ENCODE results near the gene PCCA.

Gene PCCA

GRCh38 chr13:100340865-100341264, 252.0 kb downstream of the PCCA start:
- intact Hi-C loops (cut with DNase I; ENCODE audit: low total_unique reads): no loop called here

DNA sequence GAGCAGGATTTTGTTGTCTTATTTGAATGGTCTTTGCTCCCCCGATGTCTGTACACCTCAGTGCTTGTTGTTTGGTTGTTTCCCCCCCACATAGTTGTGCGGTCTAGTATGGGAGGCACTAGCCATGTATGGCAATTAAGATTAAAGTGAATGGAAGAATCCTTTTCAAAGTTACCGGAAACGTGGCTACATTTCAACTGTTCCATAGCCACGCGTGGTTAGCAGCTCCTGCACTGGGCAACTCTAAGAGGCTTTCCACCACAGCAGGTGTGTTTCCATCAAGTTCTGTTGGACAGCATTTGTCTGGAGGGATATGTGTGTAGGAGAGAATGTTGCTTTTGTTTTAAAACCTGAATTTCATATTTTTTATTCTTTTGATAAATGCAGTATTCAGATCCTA, 252.4 kb downstream of the PCCA start:
- Histone ChIP-seq H3K4me3 (no peak overlapping the region), H3K27me3 (no peaks in the 10 kb centered on the region), H3K9me3 (peaks cover 0 to 8% (median 5%) of the 10 kb centered on the region in 3 donors), H3K4me1 (no peaks in the 10 kb centered on the region), H3K36me3 (peaks cover 33 to 44% (median 41%) of the 10 kb centered on the region in 3 donors), H3K27ac (no peak overlapping the region)
- no peak for DNase-seq
- intact Hi-C loops (cut with DNase I; ENCODE audit: low total_unique reads): no loop called here
- TF ChIP-seq CTCF (IDR thresholded peaks at IDR 0.05): no peak

More at GRCh38 chr13:100340865-100341264, 252.0 kb downstream of the PCCA start:
- H3K9me3 ChIP-seq: peaks cover 0 to 6% (median under 1%) of the 10 kb centered on the region in 3 donors
- no peak overlapping the region for H3K27ac ChIP-seq
- no peak for DNase-seq
- H3K27me3 ChIP-seq: no peaks in the 10 kb centered on the region
- H3K4me1 ChIP-seq: no peaks in the 10 kb centered on the region
- H3K36me3 ChIP-seq: peaks cover 28 to 43% (median 39%) of the 10 kb centered on the region in 3 donors
- no peak overlapping the region for H3K4me3 ChIP-seq
- no peak for TF ChIP-seq CTCF (IDR thresholded peaks at IDR 0.05)

DNA sequence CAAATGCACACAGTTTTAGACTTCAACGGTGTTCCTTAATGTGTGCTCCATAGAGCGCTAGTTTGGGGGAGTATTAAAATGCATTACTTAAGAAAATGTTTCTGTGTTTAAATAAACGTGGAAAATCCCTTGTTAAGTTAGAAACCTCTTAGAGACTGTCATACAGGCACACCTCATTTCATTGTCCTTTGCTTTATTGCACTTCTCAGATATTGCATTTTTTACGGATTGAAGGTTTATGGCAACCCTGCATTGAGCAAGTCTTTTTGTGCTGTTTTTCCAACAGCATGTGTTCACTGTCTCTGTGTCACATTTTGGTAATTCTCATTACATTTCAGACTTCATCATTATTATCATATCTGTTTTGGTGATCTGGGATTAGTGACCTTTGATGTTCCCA, 255.7 kb downstream of the PCCA start:
- Histone ChIP-seq H3K27me3 (no peaks in the 10 kb centered on the region), H3K36me3 (peaks cover 32 to 42% (median 38%) of the 10 kb centered on the region in 3 donors), H3K4me1 (no peaks in the 10 kb centered on the region), H3K4me3 (no peak overlapping the region), H3K27ac (no peak overlapping the region), H3K9me3 (peaks cover 0 to 8% (median 5%) of the 10 kb centered on the region in 3 donors)
- DNase-seq: no peak
- intact Hi-C loops (cut with DNase I; ENCODE audit: low total_unique reads): no loop called here
- no peak for TF ChIP-seq CTCF (IDR thresholded peaks at IDR 0.05)

GRCh38 chr13:100347968-100348367, 259.1 kb downstream of the PCCA start:
- Histone ChIP-seq H3K4me1 (no peaks in the 10 kb centered on the region), H3K36me3 (peaks cover 19 to 27% (median 24%) of the 10 kb centered on the region in 3 donors), H3K27ac (no peak overlapping the region), H3K9me3 (peaks cover 0 to 8% (median 5%) of the 10 kb centered on the region in 3 donors), H3K4me3 (no peak overlapping the region), H3K27me3 (no peaks in the 10 kb centered on the region)
- TF ChIP-seq CTCF (IDR thresholded peaks at IDR 0.05): no peak
- DNase-seq: no peak
- intact Hi-C loops (cut with DNase I; ENCODE audit: low total_unique reads): no loop called here

DNA sequence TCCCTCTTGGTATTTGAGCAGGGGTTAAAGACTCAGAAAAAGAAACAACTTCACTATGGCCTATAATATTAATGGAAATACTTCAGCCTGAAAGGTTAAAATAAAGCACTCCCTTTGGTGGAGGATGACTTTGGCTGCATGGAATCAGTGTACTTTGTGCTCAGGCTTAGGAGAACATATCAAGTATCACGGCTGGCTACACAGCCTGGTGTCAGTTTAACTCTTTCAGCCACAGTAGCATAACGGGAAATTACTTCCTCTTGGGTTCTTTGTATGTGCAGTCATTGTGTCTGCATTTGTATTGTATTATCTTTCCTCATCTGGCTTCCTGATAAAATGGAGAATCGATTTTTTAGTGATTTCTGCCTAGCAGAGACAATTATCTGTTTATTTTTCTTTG, 260.7 kb downstream of the PCCA start:
- H3K4me3 ChIP-seq: no peak overlapping the region
- H3K9me3 ChIP-seq: peaks cover 0 to 8% (median 5%) of the 10 kb centered on the region in 3 donors
- DNase-seq: no peak
- intact Hi-C loops (cut with DNase I; ENCODE audit: low total_unique reads): no loop called here
- H3K27ac ChIP-seq: no peak overlapping the region
- no peaks in the 10 kb centered on the region for H3K27me3 ChIP-seq
- H3K4me1 ChIP-seq: no peaks in the 10 kb centered on the region
- TF ChIP-seq CTCF (IDR thresholded peaks at IDR 0.05): no peak
- peaks cover 12 to 19% (median 15%) of the 10 kb centered on the region in 3 donors for H3K36me3 ChIP-seq

DNA sequence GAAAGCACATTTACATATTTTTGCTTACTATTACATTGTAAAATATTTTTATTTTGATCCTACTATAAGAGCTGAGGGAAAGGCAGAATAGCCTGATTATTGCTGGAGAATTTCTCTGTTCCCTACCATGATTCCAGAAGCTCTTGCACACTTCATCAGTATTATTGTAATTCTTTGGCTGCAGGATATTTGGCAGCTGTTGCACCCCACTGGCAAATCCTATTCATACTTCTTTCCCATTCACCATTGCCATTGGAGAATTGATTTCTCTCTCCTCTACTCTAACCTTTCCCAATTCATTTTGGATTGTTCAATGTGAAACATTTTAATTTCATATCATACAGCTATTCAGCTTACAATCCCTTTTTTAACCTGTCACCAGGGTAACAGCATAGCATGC, 261.7 kb downstream of the PCCA start:
- peaks cover 5 to 13% (median 5%) of the 10 kb centered on the region in 3 donors for H3K36me3 ChIP-seq
- no peaks in the 10 kb centered on the region for H3K4me1 ChIP-seq
- DNase-seq: no peak
- no peak overlapping the region for H3K27ac ChIP-seq
- no peaks in the 10 kb centered on the region for H3K27me3 ChIP-seq
- intact Hi-C loops (cut with DNase I; ENCODE audit: low total_unique reads): no loop called here
- peaks cover 0 to 5% (median 4%) of the 10 kb centered on the region in 3 donors for H3K9me3 ChIP-seq
- no peak overlapping the region for H3K4me3 ChIP-seq
- TF ChIP-seq CTCF (IDR thresholded peaks at IDR 0.05): no peak
